Body of pancreas (tissue), 4 donors: ENCODE measurements around the gene GLT6D1.

Experiments
- POLR2A ChIP-seq, 3 donors: fragments of 450-650 bp; IDR thresholded peaks; one replicate each; pipeline ENCODE4 v1.6.1; 2016; ENCODE audit warnings: antibody characterized with exemption in 3 of 3, mild to moderate bottlenecking in 2 of 3
- TF ChIP-seq, protein P1 (sequence below), 7 experiments: fragments of 450-650 bp in 4 of 7; fragments of 200-600 bp in 3 of 7; sonication (generic) in 3 of 7; IDR thresholded peaks; one replicate each; pipeline ENCODE4 v1.5.1; 2016 to 2019; ENCODE audit warnings: antibody characterized with exemption in 7 of 7

DNA sequence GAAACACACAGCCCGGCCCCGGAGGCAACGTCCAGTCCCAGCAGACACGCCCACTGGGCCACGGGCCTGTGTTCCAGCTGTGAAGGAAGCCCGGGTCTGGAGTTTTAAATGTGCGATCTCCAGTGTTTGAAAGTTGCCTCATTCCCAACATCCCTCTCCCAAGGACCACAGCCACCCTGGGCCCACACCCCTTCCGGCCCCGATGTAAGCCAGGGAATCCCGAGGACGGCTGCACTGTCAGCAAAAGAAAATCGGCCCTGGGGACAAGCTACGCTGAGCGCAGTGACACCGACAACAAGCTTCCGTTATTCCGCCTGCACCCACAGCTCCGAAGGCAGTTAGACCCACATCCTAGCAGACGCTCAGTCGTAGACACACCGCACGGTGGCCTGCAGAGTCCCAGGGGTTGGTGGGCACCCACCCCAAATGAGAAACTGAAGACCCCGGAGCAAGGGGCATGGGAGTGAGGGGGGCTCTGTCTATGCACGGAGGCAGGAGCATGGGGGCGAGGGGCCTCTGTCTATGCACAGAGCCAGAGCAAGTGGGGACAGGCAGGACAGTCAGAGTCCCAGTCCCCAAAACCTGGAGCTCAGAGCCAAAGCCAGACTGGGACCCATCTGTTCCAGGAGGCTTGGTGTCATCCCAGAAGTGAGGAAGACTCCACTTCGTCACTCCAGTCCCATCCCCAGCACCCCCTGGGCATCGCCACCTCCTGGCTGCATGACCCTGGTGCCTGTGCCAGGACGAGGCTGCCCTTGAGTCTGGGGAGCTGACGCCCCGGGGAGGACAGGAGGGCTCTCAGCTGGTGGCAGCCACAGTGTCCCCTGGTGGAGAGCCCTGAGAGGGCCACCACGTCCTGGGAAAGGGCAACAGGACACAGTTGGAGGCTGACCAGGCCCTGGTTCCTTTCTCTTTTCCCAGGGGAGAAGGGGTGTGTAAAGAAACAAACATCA is 23.4 kb downstream of the GLT6D1 start:
- TF ChIP-seq, protein P1, sequence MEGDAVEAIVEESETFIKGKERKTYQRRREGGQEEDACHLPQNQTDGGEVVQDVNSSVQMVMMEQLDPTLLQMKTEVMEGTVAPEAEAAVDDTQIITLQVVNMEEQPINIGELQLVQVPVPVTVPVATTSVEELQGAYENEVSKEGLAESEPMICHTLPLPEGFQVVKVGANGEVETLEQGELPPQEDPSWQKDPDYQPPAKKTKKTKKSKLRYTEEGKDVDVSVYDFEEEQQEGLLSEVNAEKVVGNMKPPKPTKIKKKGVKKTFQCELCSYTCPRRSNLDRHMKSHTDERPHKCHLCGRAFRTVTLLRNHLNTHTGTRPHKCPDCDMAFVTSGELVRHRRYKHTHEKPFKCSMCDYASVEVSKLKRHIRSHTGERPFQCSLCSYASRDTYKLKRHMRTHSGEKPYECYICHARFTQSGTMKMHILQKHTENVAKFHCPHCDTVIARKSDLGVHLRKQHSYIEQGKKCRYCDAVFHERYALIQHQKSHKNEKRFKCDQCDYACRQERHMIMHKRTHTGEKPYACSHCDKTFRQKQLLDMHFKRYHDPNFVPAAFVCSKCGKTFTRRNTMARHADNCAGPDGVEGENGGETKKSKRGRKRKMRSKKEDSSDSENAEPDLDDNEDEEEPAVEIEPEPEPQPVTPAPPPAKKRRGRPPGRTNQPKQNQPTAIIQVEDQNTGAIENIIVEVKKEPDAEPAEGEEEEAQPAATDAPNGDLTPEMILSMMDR (IDR thresholded peaks at IDR 0.05), result no peak
- no peak for TF ChIP-seq POLR2A (IDR thresholded peaks at IDR 0.05)
